HepG2 (cell line): Measurements from ENCODE around the gene ANKRD35. TPM values are rescaled to one million over a fixed set of nuclear protein-coding genes. Genes with fewer than 3 reads are reported as not detected.
A peak's percentile ranks its signal among the peaks of the same experiment; 100 is the strongest.

ENCODE experiments used
- ATF6 ChIP-seq: sonication (generic); formaldehyde crosslinking; conservative IDR thresholded peaks from 2 replicates; pipeline ENCODE4 v1.4.0; 2020; ENCODE audit warnings: missing genetic modification reagents
- FOXP1 ChIP-seq, 2 experiments: fragments of 450-650 bp in 1 of 2; IDR thresholded peaks; 2 replicates each; pipeline ENCODE4 v1.6.1; 2017 to 2018; ENCODE audit warnings: antibody characterized with exemption in 1 of 2
- GABPB1 ChIP-seq: IDR thresholded peaks from 2 replicates; pipeline ENCODE4 v1.6.1; 2016; ENCODE audit warnings: mild to moderate bottlenecking, missing genetic modification reagents, moderate library complexity, missing compliant biosample characterization
- GMEB2 ChIP-seq: IDR thresholded peaks from 2 replicates; pipeline ENCODE4 v1.6.1; 2016; ENCODE audit warnings: missing biosample characterization, missing genetic modification reagents, low read depth
- KAT8 ChIP-seq: IDR thresholded peaks from 2 replicates; pipeline ENCODE4 v1.6.1; 2016; ENCODE audit warnings: missing genetic modification reagents, missing compliant biosample characterization
- KDM3A ChIP-seq: IDR thresholded peaks from 2 replicates; pipeline ENCODE4 v1.6.1; 2018; ENCODE audit warnings: low read depth, missing compliant biosample characterization
- KDM6A ChIP-seq: IDR thresholded peaks from 2 replicates; pipeline ENCODE4 v1.6.1; 2016; ENCODE audit warnings: low read depth
- KLF15 ChIP-seq: sonication (generic); formaldehyde crosslinking; IDR thresholded peaks from 2 replicates; pipeline ENCODE4 v1.8.1; 2023; ENCODE audit warnings: borderline replicate concordance, mild to moderate bottlenecking, inconsistent platforms, missing genetic modification reagents, mixed read lengths
- RERE ChIP-seq: IDR thresholded peaks from 2 replicates; pipeline ENCODE4 v1.6.1; 2016; ENCODE audit warnings: low read depth, missing genetic modification reagents, missing compliant biosample characterization
- SKIL ChIP-seq: sonication (generic); formaldehyde crosslinking; IDR thresholded peaks from 2 replicates; pipeline ENCODE4 v1.8.0; 2022; ENCODE audit warnings: missing genetic modification reagents, mild to moderate bottlenecking, moderate library complexity, borderline replicate concordance
- THAP11 ChIP-seq: IDR thresholded peaks from 2 replicates; pipeline ENCODE4 v1.6.1; 2016; ENCODE audit warnings: missing biosample characterization, missing genetic modification reagents
- ZNF234 ChIP-seq: sonication (generic); formaldehyde crosslinking; conservative IDR thresholded peaks from 2 replicates; pipeline ENCODE4 v1.5.1; 2020; ENCODE audit warnings: mild to moderate bottlenecking, missing genetic modification reagents
- ZNF34 ChIP-seq: sonication (generic); formaldehyde crosslinking; IDR thresholded peaks from 2 replicates; pipeline ENCODE4 v1.4.0; 2020; ENCODE audit warnings: mild to moderate bottlenecking, missing genetic modification reagents, borderline replicate concordance
- ZNF441 ChIP-seq: sonication (generic); formaldehyde crosslinking; IDR thresholded peaks from 2 replicates; pipeline ENCODE4 v1.7.0; 2021; ENCODE audit warnings: missing genetic modification reagents, borderline replicate concordance
- ZNF841 ChIP-seq: sonication (generic); formaldehyde crosslinking; IDR thresholded peaks from 2 replicates; pipeline ENCODE4 v1.8.1; 2023; ENCODE audit warnings: missing genetic modification reagents, borderline replicate concordance
- polyA plus RNA-seq, 8 experiments: library from polyadenylated mRNA; depleted of rRNA in 3 of 8; stranded (reverse) in 7 of 8; unstranded in 1 of 8; fragments of >200 nt; fragmentation: Illumina TruSeq in 4 of 8; extraction: Trizol in 4 of 8; gene quantifications; 2 replicates each; pipeline versions ENCODE4 v1.2.1 to v1.2.3, GENCODE V29; 2011 to 2016; ENCODE audit warnings: low read depth in 4 of 8, missing spikeins in 1 of 8, mixed read lengths in 1 of 8; ENCODE audit not compliant: insufficient read depth in 1 of 8
- total RNA-seq, 5 experiments: library from RNA; depleted of rRNA; stranded (reverse); fragments of >200 nt; fragmentation: Illumina TruSeq; extraction: Trizol; gene quantifications; 2 replicates each; pipeline ENCODE4 v1.2.3, GENCODE V29; 2016; ENCODE audit warnings: low read depth in 1 of 5

Gene ANKRD35
- total and polyA plus RNA-seq, 2 of the 13 experiments (the other 11 are each of a cell fraction or from before 2014, with no cell fraction given): 0.02 TPM; not detected in 1

- no peak for TF ChIP-seq GMEB2
- TF ChIP-seq KAT8 (CRISPR knock-in tag): peak; percentile 65; the same call in 1 of the 2 replicates
- no peak for TF ChIP-seq ZNF441 (CRISPR knock-in tag)
- TF ChIP-seq SKIL (CRISPR knock-in tag): no peak; the same call in 1 of the 2 replicates
- no peak for TF ChIP-seq FOXP1 (IDR thresholded peaks at IDR 0.05)
- TF ChIP-seq FOXP1 (CRISPR knock-in tag; IDR thresholded peaks at IDR 0.05): peak; percentile 15; the same call in 1 of the 2 replicates
- no peak for TF ChIP-seq KDM3A (CRISPR knock-in tag)
- TF ChIP-seq KLF15 (CRISPR knock-in tag): no peak
- TF ChIP-seq GABPB1: peak; percentile 73; the same call in 1 of the 2 replicates
- no peak for TF ChIP-seq RERE (CRISPR knock-in tag)
- TF ChIP-seq ZNF841 (CRISPR knock-in tag): no peak
- 0 out of 2 replicates have a peak, but pooled peaks have one; percentile 44 for TF ChIP-seq ATF6 (CRISPR knock-in tag)
- TF ChIP-seq THAP11 (CRISPR knock-in tag): peak; percentile 82
- TF ChIP-seq ZNF234 (CRISPR knock-in tag): no peak
- no peak for TF ChIP-seq KDM6A (CRISPR knock-in tag)
- 0 out of 2 replicates have a peak, but pooled peaks have one; percentile 70 for TF ChIP-seq ZNF34
Observed at GRCh38 chr1:145918144-145918991, 32.7 kb upstream of the ANKRD35 start, which contains the start of gene PEX11B (continued).
